Stimulated activated CD4-positive, alpha-beta T cell treated with anti-CD3 and anti-CD28 coated beads, Interleukin-2, amount 100 ng/mL, for 48 hours (primary cell): ENCODE measurements around the gene NCR3LG1.

Experiments used
- DNase-seq, 2 donors: peaks; one replicate each; pipeline ENCODE4 v3.0.0-alpha.2; 2020

The NCR3LG1 gene

GRCh38 chr11:17394743-17395390 is 43.3 kb downstream of the NCR3LG1 start:
- DNase-seq = no peak

GRCh38 chr11:17395554-17395961 is 44.0 kb downstream of the NCR3LG1 start:
- DNase-seq = no peak

GRCh38 chr11:17395978-17396377 is 44.4 kb downstream of the NCR3LG1 start:
- DNase-seq = no peak

GRCh38 chr11:17396598-17397310 is 45.2 kb downstream of the NCR3LG1 start:
- DNase-seq = no peak

- no peak for DNase-seq
Observed at GRCh38 chr11:17397311-17398002, 45.9 kb downstream of the NCR3LG1 start.

- no peak for DNase-seq
Observed at GRCh38 chr11:17399236-17399635, 47.6 kb downstream of the NCR3LG1 start.

GRCh38 chr11:17400048-17400775 is 48.6 kb downstream of the NCR3LG1 start:
- DNase-seq = no peak

- DNase-seq = no peak
Observed at GRCh38 chr11:17401316-17401715, 49.7 kb downstream of the NCR3LG1 start.

- DNase-seq = no peak
Observed at GRCh38 chr11:17401841-17402240, 50.2 kb downstream of the NCR3LG1 start.

- DNase-seq = no peak
Observed at GRCh38 chr11:17402486-17402885, 50.9 kb downstream of the NCR3LG1 start.

- DNase-seq = no peak
Observed at GRCh38 chr11:17403980-17404759, 52.6 kb downstream of the NCR3LG1 start.

- no peak for DNase-seq
Observed at GRCh38 chr11:17405232-17406005, 53.8 kb downstream of the NCR3LG1 start.

GRCh38 chr11:17406082-17406817 is 54.6 kb downstream of the NCR3LG1 start:
- DNase-seq = no peak

- DNase-seq = no peak
Observed at GRCh38 chr11:17406818-17407149, 55.2 kb downstream of the NCR3LG1 start.

GRCh38 chr11:17407575-17407974 is 56.0 kb downstream of the NCR3LG1 start:
- DNase-seq = no peak

- DNase-seq = no peak
Observed at GRCh38 chr11:17408026-17408425, 56.4 kb downstream of the NCR3LG1 start.

- no peak for DNase-seq
Observed at GRCh38 chr11:17408641-17409040, 57.0 kb downstream of the NCR3LG1 start.

GRCh38 chr11:17410606-17411379 is 59.2 kb downstream of the NCR3LG1 start:
- DNase-seq = no peak

- no peak for DNase-seq
Observed at GRCh38 chr11:17411418-17411817, 59.8 kb downstream of the NCR3LG1 start.

- no peak for DNase-seq
Observed at GRCh38 chr11:17412488-17413180, 61.0 kb downstream of the NCR3LG1 start.
